ENCODE measurements around the gene IVL.

The IVL gene

GRCh38 chr1:152886758-152887409 is 21.5 kb upstream of the IVL start:
- CTCF ChIA-PET: interaction anchor here (0.9 to 2.7 kb wide), 4 partner anchors 9 to 39 kb away, joined by 3 to 18 read pairs (median 4); partner anchors contain the start of gene SMCP
- POLR2A ChIA-PET: no interaction called here
- no peak overlapping the region for H3K4me3 ChIP-seq (ENCODE audit: low read depth, low read length)
- H3K27ac ChIP-seq (ENCODE audit: extremely low read depth, low read depth, low read length): no peak overlapping the region
- H3K4me1 ChIP-seq (ENCODE audit: control insufficient read depth, insufficient read depth, low read length): no peaks in the 10 kb centered on the region
- H3K9me3 ChIP-seq (ENCODE audit: control insufficient read depth, insufficient read depth, low read depth, low read length): no peaks in the 10 kb centered on the region
- no peaks in the 10 kb centered on the region for H3K36me3 ChIP-seq (ENCODE audit: control insufficient read depth in 2 of 2, insufficient read depth in 1 of 2, low read length in 2 of 2)
- no peak for TF ChIP-seq ZNF324 (tag by site-specific recombination; IDR thresholded peaks at IDR 0.05)
- TF ChIP-seq ZNF580 (tag by site-specific recombination; IDR thresholded peaks at IDR 0.05): no peak
- TF ChIP-seq PRDM1 (tag by site-specific recombination; IDR thresholded peaks at IDR 0.05): no peak
- no peak for TF ChIP-seq PRDM4 (tag by site-specific recombination; IDR thresholded peaks at IDR 0.05)
- TF ChIP-seq KLF7 (tag by site-specific recombination; IDR thresholded peaks at IDR 0.05; ENCODE audit: borderline replicate concordance): no peak
- no peak for TF ChIP-seq GLI2 (tag by site-specific recombination; IDR thresholded peaks at IDR 0.05; ENCODE audit: borderline replicate concordance, low read depth)
- TF ChIP-seq ZNF670 (tag by site-specific recombination; IDR thresholded peaks at IDR 0.05; ENCODE audit: low read depth): no peak
- TF ChIP-seq HOXD13 (CRISPR knock-in tag; IDR thresholded peaks at IDR 0.05; ENCODE audit: borderline replicate concordance): no peak
- no peak for TF ChIP-seq ZNF623 (tag by site-specific recombination; IDR thresholded peaks at IDR 0.05)
- no peak for TF ChIP-seq YY1 (tag by site-specific recombination; IDR thresholded peaks at IDR 0.05)
- TF ChIP-seq ZSCAN16 (tag by site-specific recombination; IDR thresholded peaks at IDR 0.05): no peak
- TF ChIP-seq ZNF404 (tag by site-specific recombination; IDR thresholded peaks at IDR 0.05): no peak
- TF ChIP-seq ZNF157 (tag by site-specific recombination; IDR thresholded peaks at IDR 0.05): no peak
- no peak for TF ChIP-seq ZNF155 (tag by site-specific recombination; IDR thresholded peaks at IDR 0.05)
- TF ChIP-seq ZNF19 (tag by site-specific recombination; IDR thresholded peaks at IDR 0.05; ENCODE audit: low read depth): no peak

DNA sequence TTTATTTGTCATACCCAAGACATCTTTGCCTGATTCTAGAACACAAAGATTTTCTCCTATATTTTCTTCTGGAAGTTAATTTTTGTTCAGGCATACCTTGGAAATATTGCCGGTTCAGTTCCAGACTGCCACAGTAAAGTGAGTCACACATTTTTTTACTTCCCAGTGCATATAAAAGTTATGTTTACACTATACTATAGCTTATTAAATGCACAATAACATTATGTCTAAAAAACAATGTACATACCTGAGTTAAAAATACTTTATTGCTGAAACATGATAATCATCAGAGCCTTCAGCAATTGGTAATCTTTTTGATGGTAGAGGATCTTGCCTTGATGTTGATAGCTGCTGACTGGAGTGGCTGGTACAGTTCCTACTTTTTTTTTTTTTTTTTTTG is 20.2 kb upstream of the IVL start:
- ChIA-PET CTCF (interaction anchor here (0.6 to 2.7 kb wide), 7 partner anchors 10 to 333 kb away, joined by 3 to 18 read pairs (median 4); partner anchors contain the start of gene SMCP), POLR2A (no interaction called here)
- H3K4me3 ChIP-seq (ENCODE audit: low read depth, low read length): no peak overlapping the region
- no peaks in the 10 kb centered on the region for H3K36me3 ChIP-seq (ENCODE audit: control insufficient read depth in 2 of 2, insufficient read depth in 1 of 2, low read length in 2 of 2)
- H3K27ac ChIP-seq (ENCODE audit: extremely low read depth, low read depth, low read length): no peak overlapping the region
- H3K4me1 ChIP-seq (ENCODE audit: control insufficient read depth, insufficient read depth, low read length): no peaks in the 10 kb centered on the region
- TF ChIP-seq ZNF394 (tag by site-specific recombination; IDR thresholded peaks at IDR 0.05; ENCODE audit: borderline replicate concordance) (no peak), RBAK (tag by site-specific recombination; IDR thresholded peaks at IDR 0.05) (no peak), TRIM28 (IDR thresholded peaks at IDR 0.05; ENCODE audit: borderline replicate concordance, low read length) (no peak)
- H3K9me3 ChIP-seq (ENCODE audit: control insufficient read depth, insufficient read depth, low read depth, low read length): no peaks in the 10 kb centered on the region

DNA sequence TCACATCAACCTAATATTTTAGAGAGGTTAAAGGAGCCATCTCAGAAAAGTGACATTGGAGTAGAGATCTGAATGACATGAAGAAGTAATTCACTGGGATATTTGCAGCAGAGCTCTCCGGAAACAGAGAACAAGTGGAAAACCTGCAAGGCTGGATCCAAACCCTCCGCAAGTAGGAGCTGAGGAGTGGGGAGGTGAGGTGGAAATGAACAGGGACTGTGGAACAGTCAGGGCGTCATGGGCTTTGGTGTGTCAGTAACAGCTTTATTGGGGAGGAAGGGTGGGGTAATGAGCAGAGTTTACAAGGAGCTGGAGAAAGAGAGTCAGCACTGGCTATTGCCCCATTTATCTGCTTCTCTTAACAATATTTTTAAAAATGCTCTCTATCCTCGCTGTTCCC is 9.3 kb upstream of the IVL start:
- POLR2A ChIA-PET: no interaction called here
- CTCF ChIA-PET: interaction anchor here (0.5 to 1.7 kb wide), 3 partner anchors 21 to 758 kb away, joined by 3 to 4 read pairs (median 4); partner anchors contain the start of gene SMCP
- Histone ChIP-seq H3K9me3 (ENCODE audit: control insufficient read depth, insufficient read depth, low read depth, low read length) (no peaks in the 10 kb centered on the region), H3K4me3 (ENCODE audit: low read depth, low read length) (no peak overlapping the region), H3K36me3 (ENCODE audit: control insufficient read depth in 2 of 2, insufficient read depth in 1 of 2, low read length in 2 of 2) (no peaks in the 10 kb centered on the region), H3K4me1 (ENCODE audit: control insufficient read depth, insufficient read depth, low read length) (no peaks in the 10 kb centered on the region), H3K27ac (ENCODE audit: extremely low read depth, low read depth, low read length) (no peak overlapping the region)
- no peak for TF ChIP-seq ZNF133 (tag by site-specific recombination; IDR thresholded peaks at IDR 0.05)
